SH-SY5Y (cell line): ENCODE results near the gene TC2N.

Source experiments
- GATA2 ChIP-seq: IDR thresholded peaks from 2 replicates; pipeline ENCODE4 v1.6.1; 2011; ENCODE audit warnings: mild to moderate bottlenecking, low read depth, low read length
- GATA3 ChIP-seq: IDR thresholded peaks from 2 replicates; pipeline ENCODE4 v1.6.1; 2011; ENCODE audit warnings: low read depth, mild to moderate bottlenecking, low read length, moderate library complexity

GRCh38 chr14:91883753-91884152, 16.4 kb upstream of the TC2N start:
- TF ChIP-seq GATA3 (no peak), GATA2 (no peak)
